HuH-7 (cell line): ENCODE measurements around the gene BLVRB.
A peak's percentile ranks its signal among the peaks of the same experiment; 100 is the strongest.

Experiments
- DNase-seq: peaks from one replicate; pipeline ENCODE4 v3.0.0; 2011; ENCODE audit warnings: low spot score

Gene BLVRB

GRCh38 chr19:40403262-40403984, 62.1 kb downstream of the BLVRB start:
- DNase-seq = peak; percentile 99

- DNase-seq = no peak
These were observed 65.0 kb downstream of the BLVRB start for GRCh38 chr19:40400559-40400958.

- no peak for DNase-seq
These were observed 67.0 kb downstream of the BLVRB start for GRCh38 chr19:40398417-40399131.
